Measurements from ENCODE around the gene CNGA4. TPM values are rescaled to one million over a fixed set of nuclear protein-coding genes. Genes with fewer than 3 reads are reported as not detected.

Gene CNGA4
- total RNA-seq, 1 experiment from 2014 or later = 0.51 TPM

Other genes starting within 250 kb of the CNGA4 start
- not detected in 2 replicates for gene OR56A4, start 232.1 kb upstream of the CNGA4 start, total RNA-seq (2014; rRNA removed)
- gene OR56A1, start 208.3 kb upstream of the CNGA4 start, total RNA-seq (2014; rRNA removed) = not detected in 2 replicates
- not detected in 2 replicates for gene OR56B4, start 131.4 kb upstream of the CNGA4 start, total RNA-seq (2014; rRNA removed)
- gene OR52B2, start 68.8 kb upstream of the CNGA4 start, total RNA-seq (2014; rRNA removed) = not detected in 2 replicates
- gene OR52W1, start 39.9 kb upstream of the CNGA4 start, total RNA-seq (2014; rRNA removed) = not detected in 2 replicates
- not detected in 2 replicates for gene C11orf42, start 33.5 kb upstream of the CNGA4 start, total RNA-seq (2014; rRNA removed)
- 23.3 and 30.4 TPM in 2 replicates for gene FHIP1B, start 4.5 kb upstream of the CNGA4 start, total RNA-seq (2014; rRNA removed)
- gene CCKBR, start 20.7 kb downstream of the CNGA4 start, total RNA-seq (2014; rRNA removed) = not detected in 2 replicates
- not detected in 2 replicates for gene CAVIN3, start 81.4 kb downstream of the CNGA4 start, total RNA-seq (2014; rRNA removed)
- gene SMPD1, start 151.4 kb downstream of the CNGA4 start, total RNA-seq (2014; rRNA removed) = 12.1 and 12.9 TPM in 2 replicates
- 17.5 and 24.7 TPM in 2 replicates for gene APBB1, start 180.0 kb downstream of the CNGA4 start, total RNA-seq (2014; rRNA removed)
- 1.6 TPM in 1 of 2 replicates, not detected in the other for gene HPX, start 201.9 kb downstream of the CNGA4 start, total RNA-seq (2014; rRNA removed)
- gene TRIM3, start 234.9 kb downstream of the CNGA4 start, total RNA-seq (2014; rRNA removed) = 20.3 and 24.7 TPM in 2 replicates
- 57.2 and 65.2 TPM in 2 replicates for gene ARFIP2, start 242.2 kb downstream of the CNGA4 start, total RNA-seq (2014; rRNA removed)
- gene TIMM10B, start 242.4 kb downstream of the CNGA4 start, total RNA-seq (2014; rRNA removed) = 25.5 and 26.4 TPM in 2 replicates

All from PC-3 (cell line).